ENCODE data around the gene PTGR3.

- TF ChIP-seq CTCF (IDR thresholded peaks at IDR 0.05) (no peak), POLR2A (IDR thresholded peaks at IDR 0.05) (no peak)
These were observed 7.4 kb upstream of the PTGR3 start for GRCh38 chr18:75216212-75216910.

Measured in body of pancreas (tissue), 4 donors.